GM19239 (cell line): Measurements from ENCODE around the gene PRXL2B.

Source experiments
- DNase-seq: peaks from one replicate; pipeline ENCODE4 v3.0.0; 2011; ENCODE audit warnings: low spot score; ENCODE audit not compliant: insufficient read length
- FAIRE-seq: peaks from 2 replicates; lab custom pipeline; 2011; peaks lifted over from hg19 to GRCh38; lab: Jason Lieb, UNC

The PRXL2B gene, protein sequence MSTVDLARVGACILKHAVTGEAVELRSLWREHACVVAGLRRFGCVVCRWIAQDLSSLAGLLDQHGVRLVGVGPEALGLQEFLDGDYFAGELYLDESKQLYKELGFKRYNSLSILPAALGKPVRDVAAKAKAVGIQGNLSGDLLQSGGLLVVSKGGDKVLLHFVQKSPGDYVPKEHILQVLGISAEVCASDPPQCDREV

DNA sequence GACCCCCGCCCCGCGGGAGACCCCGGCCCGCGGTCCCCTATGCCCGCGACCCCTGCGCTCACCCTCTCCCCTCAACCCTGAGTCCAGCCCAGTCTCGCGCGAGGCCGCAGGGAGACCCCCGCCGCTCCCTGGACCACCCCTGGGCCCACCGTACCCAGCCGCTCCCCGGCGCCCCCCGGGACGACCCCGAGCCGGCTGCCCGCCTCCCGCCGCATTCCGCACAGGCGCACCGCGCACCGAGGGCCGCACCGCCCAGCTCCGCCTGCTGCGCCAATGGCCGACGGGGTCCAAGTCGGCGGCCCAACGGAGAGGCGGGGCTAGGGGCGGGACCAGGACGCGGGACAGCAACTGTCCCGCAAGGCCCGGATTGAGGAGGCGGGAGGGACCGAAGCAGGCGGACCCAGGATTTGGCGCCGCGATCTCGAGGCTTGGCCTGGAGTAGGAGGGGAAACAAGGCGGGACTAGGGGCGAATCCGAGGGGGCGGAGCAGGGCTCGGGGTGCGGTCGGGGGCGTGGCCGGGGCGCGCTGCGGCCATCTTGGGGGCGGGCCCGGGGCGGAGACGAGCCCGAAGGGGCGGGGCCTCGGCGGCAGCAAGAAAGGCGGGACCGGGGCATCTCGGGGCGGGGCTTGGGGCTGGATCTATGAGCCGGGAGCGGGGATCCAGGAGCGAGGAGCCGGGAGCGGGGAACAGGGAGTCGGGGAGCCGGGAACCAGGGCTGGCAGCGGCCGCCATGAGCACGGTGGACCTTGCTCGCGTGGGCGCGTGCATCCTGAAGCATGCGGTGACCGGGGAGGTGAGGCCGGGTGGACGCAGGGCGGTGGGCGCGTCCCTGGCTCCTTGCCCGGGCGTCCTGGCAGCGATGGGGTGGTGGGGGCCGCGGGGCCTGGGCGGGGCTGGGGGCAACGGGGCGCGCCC lies at the start of gene PRXL2B:
Gene PRXL2B, plus strand, starts transcription at position 624 of the 917 bp plus-strand sequence. Its CDS starts 109 bp downstream, at position 733.
- FAIRE-seq (peak; percentile 96), DNase-seq (peak; percentile 97)

DNA sequence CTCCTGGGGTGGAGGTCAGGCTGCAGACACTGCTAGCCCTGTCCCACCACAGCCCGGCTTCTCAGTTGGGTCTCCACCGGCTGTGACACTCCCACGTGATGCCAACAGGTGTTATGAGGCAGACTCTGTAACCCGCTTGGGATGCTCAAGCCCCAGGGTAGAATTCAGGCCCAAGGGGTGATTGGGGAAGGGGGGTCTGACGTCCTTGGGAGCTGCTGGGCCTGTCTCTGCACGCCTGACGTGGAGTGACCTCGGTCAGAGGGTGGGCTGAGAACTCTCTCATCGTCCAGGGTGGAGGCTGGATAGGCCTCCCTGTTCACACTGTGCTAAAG lies 48.8 kb upstream of the PRXL2B start:
- no peak for FAIRE-seq
- no peak for DNase-seq

DNA sequence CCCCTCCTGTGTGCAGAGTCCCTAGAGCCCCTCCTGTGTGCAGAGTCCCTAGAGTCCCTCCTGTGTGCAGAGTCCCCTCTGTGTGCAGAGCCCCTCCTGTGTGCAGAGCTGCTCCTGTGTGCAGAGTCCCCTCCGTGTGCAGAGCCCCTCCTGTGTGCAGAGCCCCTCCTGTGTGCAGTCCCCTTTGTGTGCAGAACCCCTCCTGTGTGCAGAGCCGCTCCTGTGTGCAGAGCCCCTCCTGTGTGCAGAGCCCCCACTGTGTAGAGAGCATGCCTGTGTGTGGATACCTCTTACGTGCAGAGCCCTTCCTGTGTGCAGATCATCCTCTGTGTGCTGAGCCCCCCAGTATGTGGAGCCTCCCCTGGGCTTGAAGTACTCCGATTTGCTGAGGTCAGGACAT lies 48.2 kb upstream of the PRXL2B start:
- DNase-seq (no peak), FAIRE-seq (no peak)

DNA sequence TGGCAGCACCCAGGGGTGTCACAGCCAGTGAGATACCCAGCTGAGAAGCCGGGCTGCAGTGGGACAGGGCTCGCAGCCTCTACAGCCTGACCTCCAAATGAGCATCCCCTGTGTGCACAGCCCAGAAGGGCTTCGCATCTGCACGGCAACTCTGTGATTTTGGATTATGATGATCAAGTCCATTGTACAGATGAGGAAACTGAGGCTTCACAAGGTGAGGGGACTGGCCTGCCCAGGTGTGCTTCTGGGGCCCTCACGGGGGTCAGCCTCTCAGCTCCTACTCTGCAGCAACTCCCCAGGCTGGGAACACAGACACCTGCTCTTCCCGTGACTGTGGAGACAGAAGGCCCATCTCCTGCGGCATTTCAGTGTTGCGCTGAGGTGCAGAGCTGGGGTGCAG lies 47.7 kb upstream of the PRXL2B start:
- FAIRE-seq (no peak), DNase-seq (no peak)

DNA sequence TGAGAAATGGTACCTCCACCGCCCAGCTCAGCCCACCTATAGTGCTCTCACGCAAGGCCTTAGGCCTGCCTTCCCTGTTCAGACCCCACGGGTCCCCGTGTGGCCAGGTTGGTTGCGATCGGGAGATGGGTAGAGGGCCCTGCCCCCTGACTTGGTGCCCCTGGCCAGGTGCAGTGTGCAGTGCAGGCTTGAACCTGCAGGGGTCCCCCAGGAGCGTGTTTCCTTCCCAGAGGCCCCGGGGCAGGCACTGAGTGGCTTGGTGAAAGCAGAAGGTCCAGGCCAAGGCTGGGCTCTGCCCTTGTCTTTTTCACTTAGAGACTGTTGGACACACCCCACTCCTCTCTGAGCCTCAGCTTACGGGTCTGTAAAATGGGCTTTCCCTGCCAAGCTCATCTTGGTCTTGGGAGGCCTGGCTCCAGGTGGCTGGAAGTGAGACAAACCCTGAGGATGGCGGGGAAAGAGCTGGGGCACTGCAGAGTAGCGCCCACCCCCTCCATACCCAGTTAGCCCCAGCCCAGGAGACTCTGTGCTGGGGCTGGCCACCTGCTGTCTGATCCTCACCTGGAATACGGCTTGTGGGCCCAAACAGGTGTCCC lies 47.2 kb upstream of the PRXL2B start:
- DNase-seq (no peak), FAIRE-seq (no peak)

DNA sequence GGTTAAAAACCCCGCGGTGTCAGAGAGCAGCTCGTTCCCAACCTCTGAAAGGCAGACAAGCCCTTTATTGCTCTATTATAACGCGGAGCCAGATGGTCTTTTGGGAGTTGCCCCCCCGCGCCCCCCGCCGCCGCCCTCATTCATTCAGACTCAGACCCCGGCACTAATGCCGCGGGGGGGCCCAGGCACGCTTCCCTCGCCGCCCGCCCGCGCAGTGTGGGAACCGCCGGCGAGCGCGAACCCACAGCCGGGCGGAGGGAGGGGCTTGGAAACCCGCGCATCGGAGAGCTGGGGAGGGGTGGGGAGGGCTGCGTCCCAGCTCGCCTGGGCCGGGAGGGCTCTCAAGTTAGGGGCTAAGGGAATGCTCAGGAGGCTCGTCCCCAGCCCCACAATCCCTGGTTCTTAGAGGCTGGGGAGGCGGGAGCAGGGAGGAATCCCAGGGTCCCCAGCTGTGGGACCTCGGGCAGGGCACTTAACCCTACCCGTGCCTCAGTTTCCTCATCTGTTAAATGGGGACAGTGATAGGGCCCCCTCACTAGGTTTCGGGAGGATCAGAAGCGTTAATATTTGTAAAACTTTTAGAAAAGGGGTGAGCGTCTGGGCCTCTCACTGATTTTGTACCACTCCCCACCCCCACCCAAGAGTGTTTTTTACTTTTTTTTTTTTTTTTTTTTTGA lies 45.6 kb upstream of the PRXL2B start:
- no peak for FAIRE-seq
- no peak for DNase-seq

DNA sequence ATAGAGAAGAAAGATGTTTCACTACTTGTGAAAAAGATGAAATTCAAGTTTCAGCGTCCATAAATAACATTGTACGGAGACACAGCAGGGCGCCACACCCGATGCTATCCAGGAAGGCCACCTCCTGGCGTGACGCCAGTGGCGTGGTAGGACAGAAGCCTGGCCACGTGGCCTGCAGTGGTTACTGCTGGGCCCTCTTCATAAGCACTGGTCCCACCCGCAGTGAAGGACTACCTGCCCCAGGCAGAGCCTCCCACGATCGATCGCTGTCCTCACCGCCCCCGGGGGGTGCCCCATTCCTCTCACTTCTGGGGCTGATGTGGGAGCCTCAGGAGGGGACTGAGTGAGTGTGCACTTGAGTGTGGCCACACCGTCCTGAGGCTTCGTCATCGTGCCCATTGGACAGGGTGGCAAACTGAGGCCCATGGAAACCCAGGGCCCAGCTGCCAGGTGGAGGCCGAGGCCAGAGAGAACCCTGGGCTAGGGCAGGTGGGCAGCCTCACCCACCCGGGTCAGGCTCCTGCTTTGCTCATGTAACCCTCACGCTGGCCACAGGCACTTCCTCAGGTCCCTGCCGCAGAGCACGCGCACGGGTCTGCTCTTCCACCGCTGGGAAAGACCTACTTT lies 44.8 kb upstream of the PRXL2B start:
- DNase-seq (no peak), FAIRE-seq (no peak)

DNA sequence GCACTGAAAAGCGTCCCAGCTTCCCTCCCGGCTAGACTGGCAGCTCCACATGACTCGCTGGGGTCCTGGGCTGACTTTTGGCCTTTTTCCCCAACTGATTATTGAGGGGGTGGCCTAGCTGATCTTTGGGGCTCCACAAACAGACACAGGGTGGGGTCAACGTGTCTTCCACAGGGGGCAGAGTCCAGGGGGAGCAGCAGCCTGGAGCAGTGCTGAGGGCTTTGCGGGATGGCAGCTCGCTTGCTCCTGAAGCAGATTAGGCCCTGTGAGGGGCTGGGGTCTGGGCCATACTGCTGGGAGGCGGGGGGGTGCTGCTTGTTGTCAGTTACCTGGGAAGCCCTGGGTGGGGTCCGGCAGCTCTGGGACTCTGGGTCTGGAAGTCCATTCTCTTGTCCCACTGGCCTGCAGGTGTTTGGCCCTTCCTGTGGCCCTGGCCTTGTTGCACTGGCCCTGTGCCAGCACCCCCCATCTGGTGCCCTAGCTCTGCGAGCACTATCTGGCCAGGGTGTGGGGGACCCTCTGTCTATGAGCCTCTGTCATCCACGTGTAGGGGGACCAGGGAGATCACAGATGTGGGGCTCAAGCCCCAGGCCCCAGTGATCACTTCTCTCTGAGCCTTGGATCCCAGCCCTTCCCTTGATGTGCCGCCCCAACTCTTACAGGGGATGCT lies 44.2 kb upstream of the PRXL2B start:
- no peak for FAIRE-seq
- DNase-seq = no peak

DNA sequence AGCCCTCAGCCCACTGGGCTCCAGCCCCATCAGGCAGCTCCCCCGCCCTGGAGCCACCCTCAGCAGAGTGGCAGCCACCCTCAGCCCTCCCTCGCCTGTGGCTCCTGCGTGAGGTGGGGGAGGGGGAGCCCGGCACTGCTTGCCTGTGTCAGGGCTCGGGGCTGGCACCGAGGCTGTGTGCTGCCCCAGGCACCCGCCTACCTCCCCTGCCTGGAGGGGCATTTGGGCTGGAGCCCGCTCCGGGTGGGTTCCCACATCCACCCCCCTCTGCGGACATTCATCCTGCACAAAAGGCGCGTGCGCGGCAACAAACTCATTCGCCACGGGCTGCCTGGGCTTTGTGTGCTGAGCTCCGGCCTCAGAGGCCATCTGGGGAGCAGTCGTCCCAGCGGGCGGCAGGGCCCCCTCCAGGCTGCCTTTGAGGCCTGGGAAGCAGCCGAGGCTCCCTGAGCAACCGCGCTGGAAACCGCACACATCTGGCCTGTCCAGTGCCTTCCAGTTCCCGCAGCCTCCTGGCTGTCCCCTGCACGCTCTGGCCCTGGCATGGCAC lies 43.0 kb upstream of the PRXL2B start:
- FAIRE-seq (no peak), DNase-seq (no peak)

DNA sequence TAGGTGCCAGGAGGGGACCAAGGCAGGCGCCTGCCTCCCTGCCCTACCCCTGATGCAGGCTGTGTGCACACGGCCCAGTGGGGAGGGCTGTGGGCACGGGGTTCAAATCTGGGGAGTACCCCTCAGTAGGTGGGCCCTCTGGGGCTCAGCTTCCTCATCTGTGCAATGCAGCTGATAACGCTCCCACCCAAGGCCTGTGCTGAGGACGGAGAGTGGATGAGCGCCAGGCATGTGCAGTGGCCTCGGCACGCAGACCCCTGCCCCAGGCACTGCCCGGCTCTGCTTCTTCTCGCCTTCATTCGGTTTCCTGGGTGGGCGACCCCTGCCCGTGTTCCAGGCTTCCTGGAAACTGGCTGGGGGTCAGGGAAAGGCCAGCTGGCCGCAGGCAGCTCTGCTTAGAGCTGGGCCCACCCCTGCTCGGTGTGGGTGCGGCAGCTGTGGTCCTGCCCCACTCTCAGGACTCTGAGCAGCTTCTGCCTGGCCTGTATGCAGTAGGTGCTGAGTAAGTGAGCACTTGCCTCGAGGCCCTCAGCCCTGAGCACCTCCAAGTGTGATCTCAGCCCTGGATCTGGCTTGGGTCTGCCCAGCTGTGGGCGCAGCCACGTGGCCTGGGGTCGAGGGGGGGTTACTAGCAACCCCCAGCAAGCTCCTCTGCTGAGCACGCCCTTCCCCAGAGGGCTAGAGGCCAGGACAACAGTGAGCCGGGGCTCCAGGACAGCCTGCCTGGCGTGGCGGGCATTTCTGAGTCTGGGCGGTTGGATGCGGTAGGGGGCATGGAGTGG lies 42.3 kb upstream of the PRXL2B start:
- no peak for DNase-seq
- no peak for FAIRE-seq

DNA sequence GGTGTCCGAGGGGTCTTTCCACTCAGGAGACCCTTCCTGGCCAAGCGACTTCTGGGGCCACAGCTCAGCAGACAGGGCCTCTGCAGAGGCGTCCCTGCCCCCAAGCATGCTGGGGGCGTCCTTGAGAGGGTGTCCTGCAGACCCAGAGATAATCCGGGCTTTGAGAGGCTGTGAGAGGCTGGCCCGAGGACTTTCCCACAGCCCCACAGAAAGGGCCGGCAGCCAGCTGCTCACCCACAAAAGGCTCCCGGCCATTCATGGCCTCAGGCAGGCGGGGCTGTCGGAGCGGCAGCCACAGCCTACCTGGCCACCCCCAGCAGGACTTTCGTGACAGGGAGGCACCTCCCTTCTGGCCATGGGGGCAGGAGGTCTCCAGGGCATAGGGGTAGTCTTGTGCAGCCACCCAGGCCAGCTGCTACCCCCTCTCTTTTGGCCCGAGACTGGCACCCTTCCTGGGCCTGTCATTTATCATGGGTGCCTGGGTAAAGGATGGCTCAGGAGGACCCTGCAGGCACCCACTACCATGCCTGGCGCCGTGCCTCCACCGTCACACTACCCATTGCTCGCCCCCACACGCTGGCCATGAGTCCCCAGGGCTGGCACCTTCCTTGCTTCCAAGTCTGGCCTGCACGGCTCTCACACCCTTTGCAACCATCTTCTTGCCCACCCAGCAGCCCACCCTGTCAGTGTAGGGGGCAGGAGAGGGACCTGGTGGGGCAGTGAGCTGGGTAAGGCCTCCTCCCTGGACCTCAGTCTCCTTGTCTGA lies 41.5 kb upstream of the PRXL2B start:
- FAIRE-seq (no peak), DNase-seq (no peak)

DNA sequence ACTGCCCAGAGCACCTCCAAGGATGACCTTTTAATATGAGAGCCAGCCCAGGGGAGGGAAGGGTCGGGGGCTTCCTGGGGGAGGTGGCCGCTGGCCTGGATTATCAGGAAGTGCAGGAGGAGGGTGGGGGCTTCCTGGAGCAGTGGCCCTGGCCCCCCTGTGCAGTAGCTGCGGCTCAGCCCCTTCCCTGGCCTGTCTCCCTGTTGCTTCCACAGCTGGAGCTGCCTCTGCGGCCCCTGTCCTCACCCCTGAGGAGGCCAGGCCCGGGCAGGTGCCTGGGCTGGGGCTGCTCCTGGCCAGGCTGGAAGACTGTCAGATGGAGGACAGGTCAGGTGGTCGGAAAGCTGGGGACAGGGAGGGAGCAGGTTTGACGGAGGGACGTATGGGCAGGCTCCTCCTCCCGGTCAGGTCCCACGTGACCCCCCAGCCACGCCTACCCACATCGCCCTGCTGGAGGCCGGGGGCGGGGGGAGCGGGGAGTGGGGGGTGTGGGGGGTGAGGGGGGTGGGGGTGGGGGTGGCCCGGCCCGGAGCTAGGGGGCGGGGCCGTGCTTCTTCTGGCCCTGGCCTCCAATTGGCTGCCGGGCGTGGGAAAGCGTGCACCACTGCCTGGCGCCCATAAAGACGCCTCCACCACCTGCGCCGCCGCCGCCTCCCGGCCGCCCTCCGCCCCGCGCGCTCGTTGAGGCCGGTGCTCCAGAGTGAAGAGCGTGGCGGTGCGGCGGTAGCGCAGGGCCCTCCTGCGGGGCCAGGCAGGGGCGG lies 40.6 kb upstream of the PRXL2B start:
- peak; percentile 99 for DNase-seq
- peak; percentile 91 for FAIRE-seq

DNA sequence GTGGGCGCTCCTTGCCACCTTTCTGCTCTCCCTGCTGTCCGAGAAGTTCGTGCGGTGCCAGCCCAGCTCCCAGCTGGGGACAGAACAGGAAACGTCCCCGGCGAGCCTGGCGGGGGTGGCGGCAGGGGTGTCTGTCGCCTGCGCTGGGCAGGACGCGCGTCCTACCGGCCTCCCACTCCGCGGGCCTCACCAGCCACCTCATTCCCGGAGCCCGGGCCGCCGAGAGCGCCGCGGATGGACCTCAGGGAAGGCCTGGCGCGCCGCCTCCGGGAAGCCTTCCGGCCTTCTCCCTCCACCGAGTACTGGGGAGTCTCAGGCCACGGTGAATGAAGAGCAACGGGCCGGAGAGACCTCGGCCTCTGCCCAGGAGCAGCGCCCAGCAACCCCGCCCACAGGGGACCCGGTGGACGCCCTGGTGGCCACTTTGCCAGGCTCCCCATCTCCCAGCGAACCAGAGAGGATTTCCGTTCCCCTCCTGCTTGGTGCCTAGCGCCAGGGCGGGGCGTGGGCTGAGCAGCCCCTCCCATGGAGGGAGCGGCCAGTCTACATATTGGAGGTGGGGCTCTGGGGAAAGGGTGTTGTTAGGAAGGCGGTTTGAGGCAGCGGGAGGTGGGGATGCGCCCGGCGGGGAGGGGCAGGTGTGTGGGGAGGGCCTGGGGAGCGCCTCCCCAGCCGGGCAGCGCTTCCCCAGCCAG lies 39.9 kb upstream of the PRXL2B start:
- DNase-seq (peak; percentile 81), FAIRE-seq (peak; percentile 90)

DNA sequence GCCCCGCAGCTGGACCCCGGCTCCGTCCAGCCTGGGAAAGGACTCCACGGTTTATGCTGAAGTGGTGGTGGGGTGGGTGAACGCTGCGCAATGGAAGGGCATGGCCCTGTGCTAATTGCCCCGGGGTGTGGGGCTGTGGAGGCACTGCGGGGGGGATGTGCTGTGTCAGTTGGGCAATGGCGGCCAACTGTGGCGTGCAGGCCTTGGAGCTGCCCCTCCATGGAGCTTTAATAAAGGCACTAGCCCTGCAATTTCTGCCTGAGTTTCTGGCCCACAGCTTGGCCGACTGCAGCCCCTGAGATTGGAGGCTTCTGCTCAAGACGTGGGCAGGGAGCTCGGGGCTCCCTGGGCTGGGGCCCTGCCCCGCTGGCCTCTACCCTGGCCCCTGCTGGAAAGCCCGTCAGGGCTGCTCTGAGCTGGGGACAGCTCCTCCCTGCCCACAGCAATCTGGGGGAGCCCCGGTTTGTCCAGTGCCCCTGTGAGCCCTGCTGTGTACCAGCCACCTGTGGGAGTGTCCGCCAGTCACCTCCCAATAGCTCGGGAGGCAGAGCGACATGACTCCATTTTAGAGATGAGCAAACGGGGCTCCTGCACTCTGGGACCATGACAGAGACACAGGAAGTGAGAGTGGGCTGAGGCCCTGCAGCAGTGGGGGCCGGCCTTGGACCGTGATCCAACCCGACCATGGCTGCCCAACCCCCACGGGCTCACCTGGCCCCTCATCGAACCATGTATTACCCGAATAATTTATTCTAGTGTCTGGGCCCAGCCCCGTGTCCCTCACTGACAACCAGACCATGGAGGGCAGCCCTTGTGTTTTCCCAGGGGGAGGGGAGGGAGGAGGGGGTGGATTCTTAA lies 39.1 kb upstream of the PRXL2B start:
- FAIRE-seq = no peak

DNA sequence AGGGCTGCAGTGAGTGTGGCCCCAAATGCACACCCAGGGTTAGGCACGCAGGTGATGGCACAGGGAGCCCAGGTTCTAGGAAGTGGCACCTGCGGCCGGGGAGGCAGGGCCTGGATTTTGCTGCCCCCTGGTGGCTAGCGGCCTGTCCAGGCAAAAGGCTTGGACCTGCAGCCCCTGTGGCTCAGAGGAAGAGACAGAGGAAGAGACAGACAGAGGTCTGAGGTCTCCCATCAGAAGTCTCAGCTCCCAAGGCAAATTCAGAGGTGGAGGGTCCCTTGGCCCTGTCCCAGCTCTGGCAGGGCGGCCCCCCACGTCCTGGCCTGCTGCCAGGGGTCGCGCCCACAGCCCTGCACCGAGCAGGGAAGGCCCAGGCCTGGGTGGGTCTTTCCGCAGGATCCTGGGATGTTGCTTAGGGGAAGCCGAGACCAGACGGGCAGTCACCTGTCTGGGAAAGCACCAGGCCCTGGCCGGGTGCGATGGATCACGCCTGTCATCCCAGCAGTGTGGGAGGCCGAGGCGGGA lies 38.4 kb upstream of the PRXL2B start:
- peak; percentile 80 for FAIRE-seq
- DNase-seq = no peak

More for the DNA sequence above, 39.1 kb upstream of the PRXL2B start:
- DNase-seq = no peak
